Measurements from ENCODE around the gene HIF3A. TPM values are rescaled to one million over a fixed set of nuclear protein-coding genes. Genes with fewer than 3 reads are reported as not detected.

Gene HIF3A
- total RNA-seq, 1 experiment from 2014 or later: 5.2 TPM

DNA sequence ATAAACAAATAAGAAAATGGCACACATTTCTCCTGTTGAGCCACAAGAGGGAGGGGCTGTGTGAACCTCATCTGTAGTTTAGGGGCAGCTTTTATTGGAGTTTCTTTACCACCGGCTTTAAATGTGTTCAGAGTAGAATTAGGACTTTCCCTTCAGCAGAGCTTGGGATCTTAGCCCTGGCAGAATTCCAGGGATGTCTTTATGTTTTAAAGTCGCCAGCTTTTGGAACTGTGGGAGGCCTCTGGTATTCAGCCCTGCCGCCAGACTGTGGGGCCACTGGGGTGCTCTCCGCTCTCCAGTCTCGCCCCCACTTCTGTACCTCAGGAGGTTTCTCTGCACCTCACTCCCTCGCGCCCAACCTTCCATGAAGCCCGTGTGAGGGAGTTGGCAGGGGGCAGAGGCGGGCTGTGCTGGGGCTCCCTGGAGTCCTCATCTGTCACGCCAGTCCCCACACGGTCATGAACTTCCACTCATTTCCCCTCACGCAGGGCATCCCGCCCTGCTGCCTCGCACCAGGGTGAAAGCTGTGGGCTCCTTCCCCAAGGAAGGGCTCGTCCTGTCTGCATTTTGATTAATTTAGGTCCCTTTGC, 85.0 kb downstream of the HIF3A start:
- BruUV-seq (replicated peaks): no TSS peak
- Mint-ChIP-seq H3K4me3 (ENCODE audit: unreplicated experiment) (no peak overlapping the region), H3K27me3 (ENCODE audit: insufficient read depth, unreplicated experiment) (no peaks in the 10 kb centered on the region), H3K27ac (ENCODE audit: unreplicated experiment) (no peak overlapping the region), H3K36me3 (ENCODE audit: insufficient read depth, unreplicated experiment) (peaks cover 94% of the 10 kb centered on the region), H3K4me1 (ENCODE audit: low read depth, unreplicated experiment) (no peaks in the 10 kb centered on the region), H3K9me3 (ENCODE audit: unreplicated experiment) (no peaks in the 10 kb centered on the region)
- DNase-seq: peak in 1 of 2 experiments; percentile 15
- Histone ChIP-seq H3K4me1 (no peaks in the 10 kb centered on the region), H3K9me3 (no peaks in the 10 kb centered on the region), H3K4me3 (ENCODE audit: low read depth, low read length) (no peak overlapping the region), H3K36me3 (ENCODE audit: control insufficient read depth, insufficient read depth, low read length) (peaks cover 9% of the 10 kb centered on the region), H3K27me3 (replicated peaks; ENCODE audit: control insufficient read depth, insufficient read depth, low read length) (no peaks in the 10 kb centered on the region)
- POLR2A ChIA-PET: no interaction called here
- CTCF ChIA-PET: interaction anchor here (0.5 kb wide), 1 partner anchor 13 kb away, joined by 5 read pairs; no protein-coding TSS in a partner anchor
- TF ChIP-seq, protein P1, sequence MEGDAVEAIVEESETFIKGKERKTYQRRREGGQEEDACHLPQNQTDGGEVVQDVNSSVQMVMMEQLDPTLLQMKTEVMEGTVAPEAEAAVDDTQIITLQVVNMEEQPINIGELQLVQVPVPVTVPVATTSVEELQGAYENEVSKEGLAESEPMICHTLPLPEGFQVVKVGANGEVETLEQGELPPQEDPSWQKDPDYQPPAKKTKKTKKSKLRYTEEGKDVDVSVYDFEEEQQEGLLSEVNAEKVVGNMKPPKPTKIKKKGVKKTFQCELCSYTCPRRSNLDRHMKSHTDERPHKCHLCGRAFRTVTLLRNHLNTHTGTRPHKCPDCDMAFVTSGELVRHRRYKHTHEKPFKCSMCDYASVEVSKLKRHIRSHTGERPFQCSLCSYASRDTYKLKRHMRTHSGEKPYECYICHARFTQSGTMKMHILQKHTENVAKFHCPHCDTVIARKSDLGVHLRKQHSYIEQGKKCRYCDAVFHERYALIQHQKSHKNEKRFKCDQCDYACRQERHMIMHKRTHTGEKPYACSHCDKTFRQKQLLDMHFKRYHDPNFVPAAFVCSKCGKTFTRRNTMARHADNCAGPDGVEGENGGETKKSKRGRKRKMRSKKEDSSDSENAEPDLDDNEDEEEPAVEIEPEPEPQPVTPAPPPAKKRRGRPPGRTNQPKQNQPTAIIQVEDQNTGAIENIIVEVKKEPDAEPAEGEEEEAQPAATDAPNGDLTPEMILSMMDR (IDR thresholded peaks at IDR 0.05; ENCODE audit: insufficient read depth in 1 of 2, low read depth in 1 of 2, low read length in 1 of 2, severe bottlenecking in 1 of 2, unreplicated experiment in 1 of 2): no peak
- intact Hi-C loops (cut with micrococcal nuclease; ENCODE audit: unreplicated experiment): no loop called here

DNA sequence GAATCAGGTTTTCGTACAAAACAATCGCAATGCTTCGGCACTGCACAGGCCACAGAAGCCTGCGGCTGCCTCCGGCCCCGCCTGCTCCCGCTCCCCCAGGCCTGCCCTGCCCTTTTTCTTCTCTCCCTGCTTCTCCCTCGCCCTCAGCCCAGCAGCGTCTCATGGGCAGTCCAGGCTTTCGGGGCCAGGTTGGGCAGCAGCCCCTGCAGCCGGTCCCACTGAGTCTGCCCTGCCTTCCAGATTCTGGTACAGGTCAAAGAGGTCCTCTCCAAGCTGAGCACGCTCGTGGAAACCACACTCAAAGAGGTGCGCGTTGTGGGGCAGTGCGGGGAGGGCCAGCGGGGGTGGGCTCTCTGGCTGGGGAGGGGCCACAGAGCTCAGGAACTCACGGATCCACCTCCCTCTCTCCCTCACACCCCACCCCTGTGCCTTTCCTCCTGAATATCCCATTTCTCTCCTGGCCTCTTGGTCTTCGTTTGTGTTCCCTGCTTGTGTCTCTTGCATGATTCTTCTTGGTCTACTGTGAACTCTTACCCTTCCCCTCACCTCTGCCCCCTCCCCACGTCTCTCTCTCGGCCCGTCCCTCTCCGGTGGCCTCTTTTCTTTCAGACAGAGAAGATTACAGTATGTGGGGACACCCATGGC, 86.5 kb downstream of the HIF3A start:
- H3K4me1 ChIP-seq: no peaks in the 10 kb centered on the region
- Mint-ChIP-seq H3K9me3 (ENCODE audit: unreplicated experiment) (no peaks in the 10 kb centered on the region), H3K27me3 (ENCODE audit: insufficient read depth, unreplicated experiment) (no peaks in the 10 kb centered on the region), H3K27ac (ENCODE audit: unreplicated experiment) (peak overlapping the region; percentile 15), H3K4me3 (ENCODE audit: unreplicated experiment) (no peak overlapping the region), H3K4me1 (ENCODE audit: low read depth, unreplicated experiment) (no peaks in the 10 kb centered on the region), H3K36me3 (ENCODE audit: insufficient read depth, unreplicated experiment) (peaks cover 94% of the 10 kb centered on the region)
- no peaks in the 10 kb centered on the region for H3K27me3 ChIP-seq (replicated peaks; ENCODE audit: control insufficient read depth, insufficient read depth, low read length)
- H3K4me3 ChIP-seq (ENCODE audit: low read depth, low read length): no peak overlapping the region
- ChIA-PET CTCF (no interaction called here), POLR2A (no interaction called here)
- intact Hi-C loops (cut with micrococcal nuclease; ENCODE audit: unreplicated experiment): no loop called here
- peak in 1 of 2 experiments; percentile 17 for DNase-seq
- TF ChIP-seq, protein P1 (IDR thresholded peaks at IDR 0.05; ENCODE audit: insufficient read depth in 1 of 2, low read depth in 1 of 2, low read length in 1 of 2, severe bottlenecking in 1 of 2, unreplicated experiment in 1 of 2): no peak
- H3K9me3 ChIP-seq: no peaks in the 10 kb centered on the region
- peaks cover 9% of the 10 kb centered on the region for H3K36me3 ChIP-seq (ENCODE audit: control insufficient read depth, insufficient read depth, low read length)
- BruUV-seq (replicated peaks): no TSS peak

DNA sequence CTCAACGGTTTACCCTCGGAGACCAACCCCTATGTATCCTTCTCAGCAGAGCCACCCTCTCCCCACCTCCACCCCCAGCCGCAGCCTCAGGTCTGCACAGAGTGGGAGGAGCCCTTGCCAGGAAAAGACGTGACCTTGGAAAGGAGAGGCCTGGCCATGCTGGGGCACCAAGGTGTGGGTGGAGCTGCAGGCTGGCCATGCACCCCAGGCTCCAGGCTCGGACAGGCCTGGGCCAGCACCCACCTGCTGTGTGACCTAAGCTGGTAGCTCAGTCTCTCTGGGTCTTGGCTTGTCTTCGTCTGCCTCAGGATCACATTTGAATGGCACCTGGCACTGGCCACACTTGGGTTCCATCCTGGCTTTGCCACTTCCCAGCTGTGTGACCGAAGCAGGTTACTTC, 87.0 kb downstream of the HIF3A start:
- H3K9me3 ChIP-seq: no peaks in the 10 kb centered on the region
- intact Hi-C loops (cut with micrococcal nuclease; ENCODE audit: unreplicated experiment): no loop called here
- H3K4me3 ChIP-seq (ENCODE audit: low read depth, low read length): no peak overlapping the region
- ChIA-PET CTCF (no interaction called here), POLR2A (no interaction called here)
- Mint-ChIP-seq H3K36me3 (ENCODE audit: insufficient read depth, unreplicated experiment) (peaks cover 94% of the 10 kb centered on the region), H3K4me1 (ENCODE audit: low read depth, unreplicated experiment) (no peaks in the 10 kb centered on the region), H3K9me3 (ENCODE audit: unreplicated experiment) (no peaks in the 10 kb centered on the region), H3K4me3 (ENCODE audit: unreplicated experiment) (no peak overlapping the region), H3K27me3 (ENCODE audit: insufficient read depth, unreplicated experiment) (no peaks in the 10 kb centered on the region), H3K27ac (ENCODE audit: unreplicated experiment) (peak overlapping the region; percentile 15)
- peaks cover 11% of the 10 kb centered on the region for H3K36me3 ChIP-seq (ENCODE audit: control insufficient read depth, insufficient read depth, low read length)
- BruUV-seq (replicated peaks): no TSS peak
- no peaks in the 10 kb centered on the region for H3K27me3 ChIP-seq (replicated peaks; ENCODE audit: control insufficient read depth, insufficient read depth, low read length)
- TF ChIP-seq, protein P1 (IDR thresholded peaks at IDR 0.05; ENCODE audit: insufficient read depth in 1 of 2, low read depth in 1 of 2, low read length in 1 of 2, severe bottlenecking in 1 of 2, unreplicated experiment in 1 of 2): no peak
- DNase-seq: peak in 1 of 2 experiments; percentile 22
- no peaks in the 10 kb centered on the region for H3K4me1 ChIP-seq
